ENCODE measurements around the gene TLE4. TPM values are rescaled to one million over a fixed set of nuclear protein-coding genes. Genes with fewer than 3 reads are reported as not detected.

TLE4 gene
- total and polyA plus RNA-seq, 2 of the 13 experiments (the other 11 are each of a cell fraction or from before 2014, with no cell fraction given) = 2.0 to 2.3 TPM

DNA sequence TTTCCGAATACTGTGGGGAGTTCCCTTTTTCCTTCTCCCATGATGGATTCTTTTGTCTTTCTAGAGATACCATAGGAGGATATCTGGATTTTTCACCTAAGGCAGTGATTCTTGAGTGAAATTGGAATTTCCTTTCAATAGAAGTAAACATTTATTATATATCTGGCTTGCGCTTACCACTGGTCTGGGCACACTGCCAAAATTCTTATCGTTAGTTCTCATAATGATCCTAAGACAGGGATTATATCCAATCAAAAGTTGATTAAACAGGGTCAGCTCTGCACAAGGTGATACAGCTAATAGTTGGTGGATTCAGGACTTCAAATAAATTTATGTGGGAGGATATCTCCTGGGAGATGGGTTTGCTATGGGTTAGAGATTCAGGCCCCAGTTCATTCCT lies 9.6 kb downstream of the TLE4 start (continued):
- no peak for TF ChIP-seq MAF1 (CRISPR knock-in tag; IDR thresholded peaks at IDR 0.05; ENCODE audit: borderline replicate concordance)

DNA sequence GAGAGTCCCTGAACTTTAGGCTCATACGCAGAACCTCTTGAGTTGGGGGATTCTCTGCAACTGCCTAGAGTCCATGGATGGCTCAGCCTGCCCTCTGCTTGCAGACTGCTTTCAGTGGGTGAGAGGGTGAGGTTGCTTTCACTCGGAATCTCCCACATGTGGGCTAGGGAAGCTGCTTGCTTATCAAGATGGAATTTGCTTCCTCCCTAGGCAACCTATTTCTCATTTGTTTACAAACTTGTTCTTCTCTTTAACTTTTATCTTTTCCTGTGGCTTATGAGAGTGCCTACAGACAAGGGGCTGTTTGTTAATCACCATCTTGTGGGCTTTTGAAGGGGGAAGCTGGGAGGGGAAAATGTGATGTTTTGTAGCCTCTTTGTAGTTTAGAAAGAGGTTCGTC lies 10.0 kb downstream of the TLE4 start:
- intact Hi-C loops (cut with micrococcal nuclease; ENCODE audit: unreplicated experiment) = no loop called here
- ChIA-PET POLR2A (no interaction called here), CTCF (ENCODE audit: low intra/inter-chr PET ratio, low total read pairs) (no interaction called here)
- H3K27ac ChIP-seq (ENCODE audit: extremely low read length, insufficient read depth, low read length) = no peak overlapping the region
- H3K9me3 ChIP-seq (ENCODE audit: low read length) = no peaks in the 10 kb centered on the region
- peaks cover 31% of the 10 kb centered on the region for H3K4me1 ChIP-seq (ENCODE audit: insufficient read depth, low read length)
- TF ChIP-seq, protein P1, sequence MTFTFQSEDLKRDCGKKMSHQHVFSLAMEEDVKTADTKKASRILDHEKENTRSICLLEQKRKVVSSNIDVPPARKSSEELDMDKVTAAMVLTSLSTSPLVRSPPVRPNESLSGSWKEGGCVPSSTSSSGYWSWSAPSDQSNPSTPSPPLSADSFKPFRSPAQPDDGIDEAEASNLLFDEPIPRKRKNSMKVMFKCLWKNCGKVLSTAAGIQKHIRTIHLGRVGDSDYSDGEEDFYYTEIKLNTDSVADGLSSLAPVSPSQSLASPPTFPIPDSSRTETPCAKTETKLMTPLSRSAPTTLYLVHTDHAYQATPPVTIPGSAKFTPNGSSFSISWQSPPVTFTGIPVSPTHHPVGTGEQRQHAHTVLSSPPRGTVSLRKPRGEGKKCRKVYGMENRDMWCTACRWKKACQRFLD (CRISPR knock-in tag; IDR thresholded peaks at IDR 0.05; ENCODE audit: borderline replicate concordance) = no peak
- TF ChIP-seq, protein P2, sequence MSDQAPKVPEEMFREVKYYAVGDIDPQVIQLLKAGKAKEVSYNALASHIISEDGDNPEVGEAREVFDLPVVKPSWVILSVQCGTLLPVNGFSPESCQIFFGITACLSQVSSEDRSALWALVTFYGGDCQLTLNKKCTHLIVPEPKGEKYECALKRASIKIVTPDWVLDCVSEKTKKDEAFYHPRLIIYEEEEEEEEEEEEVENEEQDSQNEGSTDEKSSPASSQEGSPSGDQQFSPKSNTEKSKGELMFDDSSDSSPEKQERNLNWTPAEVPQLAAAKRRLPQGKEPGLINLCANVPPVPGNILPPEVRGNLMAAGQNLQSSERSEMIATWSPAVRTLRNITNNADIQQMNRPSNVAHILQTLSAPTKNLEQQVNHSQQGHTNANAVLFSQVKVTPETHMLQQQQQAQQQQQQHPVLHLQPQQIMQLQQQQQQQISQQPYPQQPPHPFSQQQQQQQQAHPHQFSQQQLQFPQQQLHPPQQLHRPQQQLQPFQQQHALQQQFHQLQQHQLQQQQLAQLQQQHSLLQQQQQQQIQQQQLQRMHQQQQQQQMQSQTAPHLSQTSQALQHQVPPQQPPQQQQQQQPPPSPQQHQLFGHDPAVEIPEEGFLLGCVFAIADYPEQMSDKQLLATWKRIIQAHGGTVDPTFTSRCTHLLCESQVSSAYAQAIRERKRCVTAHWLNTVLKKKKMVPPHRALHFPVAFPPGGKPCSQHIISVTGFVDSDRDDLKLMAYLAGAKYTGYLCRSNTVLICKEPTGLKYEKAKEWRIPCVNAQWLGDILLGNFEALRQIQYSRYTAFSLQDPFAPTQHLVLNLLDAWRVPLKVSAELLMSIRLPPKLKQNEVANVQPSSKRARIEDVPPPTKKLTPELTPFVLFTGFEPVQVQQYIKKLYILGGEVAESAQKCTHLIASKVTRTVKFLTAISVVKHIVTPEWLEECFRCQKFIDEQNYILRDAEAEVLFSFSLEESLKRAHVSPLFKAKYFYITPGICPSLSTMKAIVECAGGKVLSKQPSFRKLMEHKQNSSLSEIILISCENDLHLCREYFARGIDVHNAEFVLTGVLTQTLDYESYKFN (CRISPR knock-in tag; conservative IDR thresholded peaks at IDR 0.05) = 0 out of 2 replicates have a peak, but pooled peaks have one; percentile 16
- TF ChIP-seq FOSL2 (CRISPR knock-in tag; IDR thresholded peaks at IDR 0.05) (no peak), ISL2 (CRISPR knock-in tag; IDR thresholded peaks at IDR 0.05) (peak; percentile 33; the same call in 1 of the 2 replicates)
- H4K20me1 ChIP-seq (ENCODE audit: insufficient read depth, low read length) = no peaks in the 10 kb centered on the region
- in situ Hi-C loops (cut with HindIII; ENCODE audit: extremely low pct_ligation_motif_present, low pct_unique_long_range_greater_than_20kb) = no loop called here
- H3K4me3 ChIP-seq (replicated peaks in 1 of 3; ENCODE audit: insufficient read depth in 1 of 3, low read depth in 2 of 3, low read length in 3 of 3) = no peak overlapping the region
- peak; percentile 41 for DNase-seq (ENCODE audit: low spot score)
- peak; percentile 26 for FAIRE-seq
- no peaks in the 10 kb centered on the region for H3K27me3 ChIP-seq (ENCODE audit: control insufficient read depth in 1 of 2, insufficient read depth in 2 of 2, low read length in 2 of 2)
- H3K36me3 ChIP-seq (replicated peaks in 1 of 2; ENCODE audit: control insufficient read depth in 1 of 2, insufficient read depth in 2 of 2, low read length in 2 of 2) = no peaks in the 10 kb centered on the region
- ATAC-seq = peak; percentile 75
- no peak overlapping the region for H3K9ac ChIP-seq (ENCODE audit: insufficient read depth, low read depth, low read length)
- BruUV-seq (replicated peaks) = no TSS peak
- H3K79me2 ChIP-seq (ENCODE audit: insufficient read depth, low read length) = no peaks in the 10 kb centered on the region
- H2AFZ ChIP-seq (ENCODE audit: low read length) = no peak overlapping the region
- H3K4me2 ChIP-seq (ENCODE audit: low read depth, low read length) = no peak overlapping the region
- WGBS (ENCODE audit: low lambda C conversion rate) = 2% methylated on average over 2 of the region's 3 CpGs

All from HepG2 (cell line).